Thyroid gland (tissue), 4 donors: ENCODE data around the gene TBC1D22A.

ENCODE experiments used
- POLR2A ChIP-seq, 2 donors: fragments of 450-650 bp; IDR thresholded peaks; one replicate each; pipeline ENCODE4 v1.6.1; 2017; ENCODE audit warnings: antibody characterized with exemption in 2 of 2, mild to moderate bottlenecking in 2 of 2, moderate library complexity in 1 of 2
- TF ChIP-seq, protein P1 (sequence below), 6 experiments: fragments of 200-600 bp in 3 of 6; fragments of 450-650 bp in 3 of 6; sonication (generic) in 3 of 6; IDR thresholded peaks; one replicate each; pipeline ENCODE4 v1.5.1; 2016 to 2019; ENCODE audit warnings: antibody characterized with exemption in 6 of 6, mild to moderate bottlenecking in 2 of 6, inconsistent platforms in 1 of 6, moderate library complexity in 1 of 6

DNA sequence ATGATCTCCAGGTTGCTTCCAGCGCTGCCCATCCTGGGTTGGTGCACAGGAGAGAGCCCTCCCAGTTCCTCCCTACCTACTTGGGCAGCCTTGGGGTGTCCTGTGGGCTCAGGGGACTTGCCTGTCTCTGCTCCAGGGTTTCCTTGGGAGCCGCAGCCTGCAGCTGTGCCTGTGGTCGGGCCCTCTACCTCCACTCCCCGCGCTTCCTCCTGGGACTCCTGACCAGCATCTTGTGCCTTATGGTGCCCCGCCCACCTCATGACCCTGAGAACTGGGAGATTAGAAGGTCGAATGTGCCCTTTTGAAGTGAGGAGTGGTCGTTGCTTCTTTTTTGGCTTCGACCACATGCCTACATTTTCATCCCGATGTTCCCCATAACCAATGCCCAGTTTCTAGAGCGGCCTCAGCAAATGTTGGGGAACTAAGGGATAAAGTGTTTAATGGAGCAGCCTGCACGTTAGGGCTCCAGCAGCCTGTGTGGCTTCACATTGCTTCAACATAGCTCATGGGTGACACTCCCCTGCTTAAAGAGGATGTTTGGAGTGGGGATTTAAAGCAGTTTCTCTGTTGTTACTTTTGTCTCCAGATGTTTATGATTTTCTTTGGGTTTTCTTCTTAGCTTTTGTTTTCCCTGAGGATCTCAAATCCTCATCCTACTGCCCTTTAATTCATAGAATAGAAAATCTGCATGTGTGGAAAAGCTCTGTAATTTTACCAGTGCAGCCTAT lies 248.8 kb downstream of the TBC1D22A start:
- TF ChIP-seq, protein P1, sequence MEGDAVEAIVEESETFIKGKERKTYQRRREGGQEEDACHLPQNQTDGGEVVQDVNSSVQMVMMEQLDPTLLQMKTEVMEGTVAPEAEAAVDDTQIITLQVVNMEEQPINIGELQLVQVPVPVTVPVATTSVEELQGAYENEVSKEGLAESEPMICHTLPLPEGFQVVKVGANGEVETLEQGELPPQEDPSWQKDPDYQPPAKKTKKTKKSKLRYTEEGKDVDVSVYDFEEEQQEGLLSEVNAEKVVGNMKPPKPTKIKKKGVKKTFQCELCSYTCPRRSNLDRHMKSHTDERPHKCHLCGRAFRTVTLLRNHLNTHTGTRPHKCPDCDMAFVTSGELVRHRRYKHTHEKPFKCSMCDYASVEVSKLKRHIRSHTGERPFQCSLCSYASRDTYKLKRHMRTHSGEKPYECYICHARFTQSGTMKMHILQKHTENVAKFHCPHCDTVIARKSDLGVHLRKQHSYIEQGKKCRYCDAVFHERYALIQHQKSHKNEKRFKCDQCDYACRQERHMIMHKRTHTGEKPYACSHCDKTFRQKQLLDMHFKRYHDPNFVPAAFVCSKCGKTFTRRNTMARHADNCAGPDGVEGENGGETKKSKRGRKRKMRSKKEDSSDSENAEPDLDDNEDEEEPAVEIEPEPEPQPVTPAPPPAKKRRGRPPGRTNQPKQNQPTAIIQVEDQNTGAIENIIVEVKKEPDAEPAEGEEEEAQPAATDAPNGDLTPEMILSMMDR (IDR thresholded peaks at IDR 0.05): no peak
- no peak for TF ChIP-seq POLR2A (IDR thresholded peaks at IDR 0.05)
